Measurements from ENCODE around the gene ITGAD. TPM values are rescaled to one million over a fixed set of nuclear protein-coding genes. Genes with fewer than 3 reads are reported as not detected.

The ITGAD gene
- total RNA-seq (2021): not detected in 2 replicates
- long read RNA-seq: 0 reads

- Mint-ChIP-seq H3K36me3 (ENCODE audit: insufficient read depth in 1 of 3, low read depth in 3 of 3) (no peaks in the 10 kb centered on the region), H3K4me3 (no peak within 1 kb of the TSS), H3K9me3 (no peaks in the 10 kb centered on the region), H3K4me1 (peaks cover 6 to 7% of the 10 kb centered on the region in 2 experiments), H3K27ac (no peak within 1 kb of the TSS; a peak in 1 of 7 replicates), H3K27me3 (ENCODE audit: low read depth) (peaks cover 8% of the 10 kb centered on the region; the same call in 1 of the 2 replicates)
- Histone ChIP-seq H3K23me2 (ENCODE audit: insufficient read length, low read depth, low read length, poor library complexity, severe bottlenecking) (no peaks in the 10 kb centered on the region), H2BK20ac (ENCODE audit: low read depth, low read length, poor library complexity, severe bottlenecking) (no peak within 1 kb of the TSS), H2BK120ac (ENCODE audit: low read depth, low read length, poor library complexity, severe bottlenecking) (no peak within 1 kb of the TSS), H3K4me2 (ENCODE audit: insufficient read depth, insufficient read length, low read length) (no peak within 1 kb of the TSS), H2BK5ac (ENCODE audit: insufficient read length, low read length) (no peak within 1 kb of the TSS), H3K79me1 (ENCODE audit: insufficient read depth, low read depth, low read length, poor library complexity, severe bottlenecking) (no peaks in the 10 kb centered on the region), H3T11ph (ENCODE audit: low read length) (no peak within 1 kb of the TSS), H2AK5ac (ENCODE audit: insufficient read length, low read length) (no peak within 1 kb of the TSS), H2BK15ac (ENCODE audit: low read depth, low read length) (no peak within 1 kb of the TSS), H3K14ac (ENCODE audit: insufficient read depth, low read length) (no peak within 1 kb of the TSS), H3K23ac (ENCODE audit: insufficient read length, low read depth, low read length) (no peak within 1 kb of the TSS), H3K18ac (ENCODE audit: insufficient read length, low read depth, low read length) (no peak within 1 kb of the TSS), H3K4ac (ENCODE audit: low read depth, low read length) (no peak within 1 kb of the TSS), H4K20me1 (ENCODE audit: control insufficient read depth, insufficient read depth, insufficient read length) (no peaks in the 10 kb centered on the region), H4K5ac (ENCODE audit: insufficient read length, low read depth, low read length) (no peak within 1 kb of the TSS), H3K9me3 (ENCODE audit: control insufficient read depth, low read depth, low read length) (no peaks in the 10 kb centered on the region), H3K9ac (ENCODE audit: extremely low read depth, insufficient read length, low read length) (no peak within 1 kb of the TSS), H3K79me2 (ENCODE audit: insufficient read depth, low read length) (no peaks in the 10 kb centered on the region), H3K4me1 (ENCODE audit: insufficient read depth, low read length) (no peaks in the 10 kb centered on the region), H4K91ac (ENCODE audit: insufficient read length, low read depth, low read length) (no peak within 1 kb of the TSS), H2BK12ac (ENCODE audit: insufficient read length, low read depth, low read length) (no peak within 1 kb of the TSS), H3K27ac (ENCODE audit: insufficient read length, low read depth, low read length) (no peak within 1 kb of the TSS), H3K56ac (ENCODE audit: insufficient read length, low read depth, low read length) (no peak within 1 kb of the TSS), H4K8ac (replicated peaks; ENCODE audit: insufficient read length, low read depth, low read length) (no peak within 1 kb of the TSS), H2AFZ (ENCODE audit: low read length) (no peak within 1 kb of the TSS), H3K27me3 (ENCODE audit: insufficient read depth, low read length) (no peaks in the 10 kb centered on the region)
- no peak for TF ChIP-seq CTCF (conservative IDR thresholded peaks at IDR 0.05)
- no CpG with 5 or more reads among the region's 5 CpGs for WGBS (ENCODE audit: extremely low coverage, insufficient read length, low lambda C conversion rate)
- no peak for DNase-seq
Observed at GRCh38 chr16:31393056-31393455, at the start of gene ITGAD. Gene ITGAD, plus strand, starts transcription at chr16:31393335. Its CDS starts 26 bp downstream, at chr16:31393361.

Measured in H9 (cell line).